GM19452 (cell line): Measurements from ENCODE around the gene IL9R.
"Not testable (repeated sequence)": the region's sequence is repeated elsewhere in the genome, so short reads cannot be mapped to it uniquely, and the experiment has no call there.

Experiments used
- ATAC-seq: cut with Tn5 transposase; IDR thresholded peaks from one replicate; pipeline ENCODE4 v1.9.1; 2021; ENCODE audit not compliant: unreplicated experiment

Gene IL9R

GRCh38 chrX:155997436-155997835 is at the start of gene IL9R:
IL9R (plus strand) TSS chrX:155997696; CDS start chrX:155997760, 64 bp downstream.
- peak; percentile 79 for ATAC-seq

GRCh38 chrX:155949098-155949497 is 48.4 kb upstream of the IL9R start:
- ATAC-seq, result no peak

- ATAC-seq, result no peak
Measured at GRCh38 chrX:155951237-155951789, 46.2 kb upstream of the IL9R start.

- no peak for ATAC-seq
Measured at GRCh38 chrX:155953055-155953454, 44.4 kb upstream of the IL9R start.

- ATAC-seq, result no peak
Measured at GRCh38 chrX:155954793-155955192, 42.7 kb upstream of the IL9R start.

- no peak for ATAC-seq
Measured at GRCh38 chrX:155956099-155956498, 41.4 kb upstream of the IL9R start.

- no peak for ATAC-seq
Measured at GRCh38 chrX:155956649-155957048, 40.8 kb upstream of the IL9R start.

GRCh38 chrX:155957843-155958242 is 39.7 kb upstream of the IL9R start:
- ATAC-seq, result no peak

GRCh38 chrX:155959018-155959587 is 38.4 kb upstream of the IL9R start:
- no peak for ATAC-seq

GRCh38 chrX:155962906-155963305 is 34.6 kb upstream of the IL9R start:
- no peak for ATAC-seq

GRCh38 chrX:155966876-155967275 is 30.6 kb upstream of the IL9R start:
- ATAC-seq, result no peak

- ATAC-seq, result no peak
Measured at GRCh38 chrX:155967653-155968325, 29.7 kb upstream of the IL9R start.

GRCh38 chrX:155968326-155968661 is 29.2 kb upstream of the IL9R start:
- no peak for ATAC-seq

- no peak for ATAC-seq
Measured at GRCh38 chrX:155968791-155969190, 28.7 kb upstream of the IL9R start.

- not testable (repeated sequence) for ATAC-seq
Measured at GRCh38 chrX:155971658-155972057, 25.8 kb upstream of the IL9R start.

GRCh38 chrX:155972241-155972640 is 25.3 kb upstream of the IL9R start:
- not testable (repeated sequence) for ATAC-seq

GRCh38 chrX:155983326-155983725 is 14.2 kb upstream of the IL9R start:
- ATAC-seq, result no peak

GRCh38 chrX:155985208-155985607 is 12.3 kb upstream of the IL9R start:
- no peak for ATAC-seq

- not testable (repeated sequence) for ATAC-seq
Measured at GRCh38 chrX:155986995-155987394, 10.5 kb upstream of the IL9R start.

GRCh38 chrX:155988859-155989258 is 8.6 kb upstream of the IL9R start:
- no peak for ATAC-seq

GRCh38 chrX:155993421-155993820 is 4.1 kb upstream of the IL9R start:
- ATAC-seq, result no peak

- ATAC-seq, result no peak
Measured at GRCh38 chrX:155995321-155995875, 2.1 kb upstream of the IL9R start.
